Measurements from ENCODE around the gene PMM2.

GRCh38 chr16:8882041-8882617, 84.5 kb downstream of the PMM2 start, which contains the start of gene LITAFD:
- no peak for TF ChIP-seq CTCF (IDR thresholded peaks at IDR 0.05; ENCODE audit: low read length)
- TF ChIP-seq EZH2 (IDR thresholded peaks at IDR 0.05; ENCODE audit: borderline replicate concordance, low read length) = no peak

Measured in OCI-LY1 (cell line).